OCI-LY1 (cell line): ENCODE measurements around the gene CBFA2T3.

Experiments used
- H2AFZ ChIP-seq: fragments of 200-600 bp; sonication (generic), shearing (Covaris generic); 2 replicates; pipeline ENCODE4 v1.6.0; 2014; ENCODE audit warnings: antibody characterized with exemption, mild to moderate bottlenecking, low read length
- H3F3A ChIP-seq: fragments of 200-600 bp; sonication (generic), shearing (Covaris generic); 2 replicates; pipeline ENCODE4 v1.6.0; 2014; ENCODE audit warnings: mild to moderate bottlenecking, antibody characterized with exemption, low read length, moderate library complexity; ENCODE audit not compliant: insufficient read depth
- H3K27ac ChIP-seq: fragments of 200-600 bp; sonication (generic); 2 replicates; pipeline ENCODE4 v1.5.1; 2014; ENCODE audit warnings: low read length, mixed run types, mild to moderate bottlenecking, low read depth; ENCODE audit not compliant: poor library complexity, severe bottlenecking
- H3K27me3 ChIP-seq: fragments of 200-600 bp; sonication (generic); 2 replicates; pipeline ENCODE4 v1.6.0; 2014; ENCODE audit warnings: antibody characterized with exemption, mild to moderate bottlenecking, low read length, moderate library complexity; ENCODE audit not compliant: insufficient read depth
- H3K36me3 ChIP-seq: fragments of 200-600 bp; sonication (generic); 2 replicates; pipeline ENCODE4 v1.6.1; 2014; ENCODE audit warnings: mild to moderate bottlenecking, antibody characterized with exemption, low read length, moderate library complexity, mixed read lengths; ENCODE audit not compliant: insufficient read depth
- H3K4me1 ChIP-seq: fragments of 200-600 bp; sonication (generic); 2 replicates; pipeline ENCODE4 v1.5.1; 2014; ENCODE audit warnings: mild to moderate bottlenecking, low read length, moderate library complexity; ENCODE audit not compliant: insufficient read depth, severe bottlenecking
- H3K4me2 ChIP-seq: fragments of 200-600 bp; sonication (generic), shearing (Covaris generic); 2 replicates; pipeline ENCODE4 v1.6.1; 2014; ENCODE audit warnings: low read length
- H3K4me3 ChIP-seq: fragments of 200-600 bp; sonication (generic); 2 replicates; pipeline ENCODE4 v1.5.1; 2014; ENCODE audit warnings: low read length, low read depth, mild to moderate bottlenecking, mixed read lengths; ENCODE audit not compliant: poor library complexity, severe bottlenecking
- H3K79me2 ChIP-seq: fragments of 200-600 bp; shearing (Covaris generic); 2 replicates; pipeline ENCODE4 v1.6.1; 2016; ENCODE audit warnings: mixed run types, low read length, mixed read lengths; ENCODE audit not compliant: insufficient read depth
- H3K9ac ChIP-seq: fragments of 200-600 bp; sonication (generic), shearing (Covaris generic); 2 replicates; pipeline ENCODE4 v1.6.1; 2014; ENCODE audit warnings: mild to moderate bottlenecking, low read length, mixed read lengths
- H3K9me2 ChIP-seq: fragments of 200-600 bp; sonication (generic), shearing (Covaris generic); 2 replicates; pipeline ENCODE4 v1.6.1; 2014; ENCODE audit warnings: low read depth, mild to moderate bottlenecking, low read length, mixed read lengths
- H3K9me3 ChIP-seq: fragments of 200-600 bp; shearing (Covaris generic); 2 replicates; pipeline ENCODE4 v1.6.1; 2014; ENCODE audit warnings: low read length, mixed read lengths
- H4K20me1 ChIP-seq: fragments of 200-600 bp; sonication (generic), shearing (Covaris generic); 2 replicates; pipeline ENCODE4 v1.6.0; 2016; ENCODE audit warnings: mild to moderate bottlenecking, low read length; ENCODE audit not compliant: insufficient read depth
- EZH2 ChIP-seq: fragments of 200-600 bp; sonication (generic), shearing (Covaris generic); IDR thresholded peaks from 2 replicates; pipeline ENCODE4 v1.8.0; 2017; ENCODE audit warnings: borderline replicate concordance, mixed run types, mild to moderate bottlenecking, antibody characterized with exemption, low read length, moderate library complexity, mixed read lengths
- TF ChIP-seq, protein P1 (sequence below): fragments of 200-600 bp; sonication (generic), shearing (Covaris generic); IDR thresholded peaks from 2 replicates; pipeline ENCODE4 v1.5.1; 2017; ENCODE audit warnings: mild to moderate bottlenecking, antibody characterized with exemption, low read length, moderate library complexity, mixed read lengths

The CBFA2T3 gene

GRCh38 chr16:88912556-88912955, 64.5 kb downstream of the CBFA2T3 start:
- H3K27ac ChIP-seq: no peak overlapping the region
- no peaks in the 10 kb centered on the region for H3K9me3 ChIP-seq
- H3K4me1 ChIP-seq: peaks cover 6% of the 10 kb centered on the region
- no peak overlapping the region for H3K4me3 ChIP-seq
- H3K36me3 ChIP-seq: peaks cover 21% of the 10 kb centered on the region
- no peaks in the 10 kb centered on the region for H4K20me1 ChIP-seq
- no peaks in the 10 kb centered on the region for H3K79me2 ChIP-seq
- no peak overlapping the region for H3K4me2 ChIP-seq
- H3F3A ChIP-seq: no peaks in the 10 kb centered on the region
- no peak for TF ChIP-seq EZH2
- TF ChIP-seq, protein P1, sequence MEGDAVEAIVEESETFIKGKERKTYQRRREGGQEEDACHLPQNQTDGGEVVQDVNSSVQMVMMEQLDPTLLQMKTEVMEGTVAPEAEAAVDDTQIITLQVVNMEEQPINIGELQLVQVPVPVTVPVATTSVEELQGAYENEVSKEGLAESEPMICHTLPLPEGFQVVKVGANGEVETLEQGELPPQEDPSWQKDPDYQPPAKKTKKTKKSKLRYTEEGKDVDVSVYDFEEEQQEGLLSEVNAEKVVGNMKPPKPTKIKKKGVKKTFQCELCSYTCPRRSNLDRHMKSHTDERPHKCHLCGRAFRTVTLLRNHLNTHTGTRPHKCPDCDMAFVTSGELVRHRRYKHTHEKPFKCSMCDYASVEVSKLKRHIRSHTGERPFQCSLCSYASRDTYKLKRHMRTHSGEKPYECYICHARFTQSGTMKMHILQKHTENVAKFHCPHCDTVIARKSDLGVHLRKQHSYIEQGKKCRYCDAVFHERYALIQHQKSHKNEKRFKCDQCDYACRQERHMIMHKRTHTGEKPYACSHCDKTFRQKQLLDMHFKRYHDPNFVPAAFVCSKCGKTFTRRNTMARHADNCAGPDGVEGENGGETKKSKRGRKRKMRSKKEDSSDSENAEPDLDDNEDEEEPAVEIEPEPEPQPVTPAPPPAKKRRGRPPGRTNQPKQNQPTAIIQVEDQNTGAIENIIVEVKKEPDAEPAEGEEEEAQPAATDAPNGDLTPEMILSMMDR: no peak
- H3K27me3 ChIP-seq: no peaks in the 10 kb centered on the region
- H3K9me2 ChIP-seq: no peaks in the 10 kb centered on the region
- no peak overlapping the region for H3K9ac ChIP-seq
- no peak overlapping the region for H2AFZ ChIP-seq

DNA sequence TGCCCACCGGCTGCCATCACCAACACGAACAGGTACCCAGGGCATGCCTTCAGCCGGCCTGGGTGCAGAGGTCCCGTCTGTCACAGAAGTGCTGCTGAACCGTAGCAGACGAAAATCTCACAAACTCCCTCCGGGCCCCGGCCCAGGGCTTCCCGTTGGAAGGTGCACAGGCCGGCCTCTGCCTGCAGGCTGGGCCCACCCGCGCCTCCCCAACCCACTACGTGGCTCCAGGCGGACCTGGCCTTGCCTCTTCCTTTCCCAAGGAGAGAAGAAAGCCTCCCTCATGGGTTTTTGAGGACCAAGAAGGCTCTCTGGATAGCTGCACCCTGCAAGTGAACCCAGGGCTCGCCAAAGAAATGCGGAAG, 65.1 kb downstream of the CBFA2T3 start:
- Histone ChIP-seq H3K9ac (no peak overlapping the region), H3K27ac (peak overlapping the region; percentile 21), H3K4me2 (no peak overlapping the region), H2AFZ (no peak overlapping the region), H3K79me2 (no peaks in the 10 kb centered on the region), H3K9me3 (no peaks in the 10 kb centered on the region), H3K4me3 (no peak overlapping the region), H3K4me1 (peaks cover 6% of the 10 kb centered on the region), H3F3A (no peaks in the 10 kb centered on the region), H4K20me1 (no peaks in the 10 kb centered on the region), H3K36me3 (peaks cover 21% of the 10 kb centered on the region), H3K9me2 (no peaks in the 10 kb centered on the region), H3K27me3 (no peaks in the 10 kb centered on the region)
- TF ChIP-seq, protein P1: no peak
- no peak for TF ChIP-seq EZH2

GRCh38 chr16:88911136-88911945, 65.7 kb downstream of the CBFA2T3 start:
- Histone ChIP-seq H3F3A (no peaks in the 10 kb centered on the region), H3K79me2 (no peaks in the 10 kb centered on the region), H3K9me3 (no peaks in the 10 kb centered on the region), H3K9me2 (no peaks in the 10 kb centered on the region), H3K4me2 (no peak overlapping the region), H2AFZ (no peak overlapping the region), H3K36me3 (peaks cover 21% of the 10 kb centered on the region), H3K4me1 (peaks cover 6% of the 10 kb centered on the region), H3K27me3 (no peaks in the 10 kb centered on the region), H4K20me1 (no peaks in the 10 kb centered on the region), H3K4me3 (no peak overlapping the region), H3K9ac (no peak overlapping the region), H3K27ac (no peak overlapping the region)
- TF ChIP-seq, protein P1: no peak
- no peak for TF ChIP-seq EZH2
